Anterior cingulate cortex (tissue), 58 donors: ENCODE data around the gene PON2.
"Not testable (repeated sequence)": the region's sequence is repeated elsewhere in the genome, so short reads cannot be mapped to it uniquely, and the experiment has no call there.

Source experiments
- DNase-seq, 58 donors: peaks; one replicate each; lab custom pipeline; 2025; lab: John Stamatoyannopoulos, UW

Gene PON2

GRCh38 chr7:95434557-95435421 is at the start of gene PON2:
Gene PON2, minus strand, starts transcription at chr7:95435028. Its CDS starts 77 bp downstream, at chr7:95434951.
- DNase-seq = peak in 57 of 58 donors; percentile 6 to 85 (median 62)

- no peak for DNase-seq
These were observed 47.6 kb upstream of the PON2 start for GRCh38 chr7:95482424-95482823.

GRCh38 chr7:95481271-95482165 is 46.7 kb upstream of the PON2 start:
- no peak for DNase-seq

GRCh38 chr7:95479992-95480624 is 45.3 kb upstream of the PON2 start:
- DNase-seq = no peak

- DNase-seq = peak in 42 of 58 donors; percentile 8 to 69 (median 27)
These were observed 43.6 kb upstream of the PON2 start for GRCh38 chr7:95478272-95479037.

- peak in 44 of 58 donors; percentile 3 to 77 (median 35) for DNase-seq
These were observed 42.2 kb upstream of the PON2 start for GRCh38 chr7:95476904-95477594.

GRCh38 chr7:95476072-95476847 is 41.4 kb upstream of the PON2 start:
- DNase-seq = no peak

- no peak for DNase-seq
These were observed 38.6 kb upstream of the PON2 start for GRCh38 chr7:95473276-95473985.

- DNase-seq = peak in 2 of 58 donors; percentile 1 to 48
These were observed 37.8 kb upstream of the PON2 start for GRCh38 chr7:95472581-95473161.

GRCh38 chr7:95471071-95471470 is 36.2 kb upstream of the PON2 start:
- no peak for DNase-seq

GRCh38 chr7:95470452-95470851 is 35.6 kb upstream of the PON2 start:
- no peak for DNase-seq

GRCh38 chr7:95469848-95470247 is 35.0 kb upstream of the PON2 start:
- no peak for DNase-seq

- no peak for DNase-seq
These were observed 34.4 kb upstream of the PON2 start for GRCh38 chr7:95469187-95469586.

GRCh38 chr7:95467912-95468607 is 33.2 kb upstream of the PON2 start:
- DNase-seq = no peak

- not testable (repeated sequence) for DNase-seq
These were observed 25.8 kb upstream of the PON2 start for GRCh38 chr7:95460653-95461052.

- DNase-seq = no peak
These were observed 23.1 kb upstream of the PON2 start for GRCh38 chr7:95457947-95458346.
